ENCODE results near the gene POLD2.

DNA sequence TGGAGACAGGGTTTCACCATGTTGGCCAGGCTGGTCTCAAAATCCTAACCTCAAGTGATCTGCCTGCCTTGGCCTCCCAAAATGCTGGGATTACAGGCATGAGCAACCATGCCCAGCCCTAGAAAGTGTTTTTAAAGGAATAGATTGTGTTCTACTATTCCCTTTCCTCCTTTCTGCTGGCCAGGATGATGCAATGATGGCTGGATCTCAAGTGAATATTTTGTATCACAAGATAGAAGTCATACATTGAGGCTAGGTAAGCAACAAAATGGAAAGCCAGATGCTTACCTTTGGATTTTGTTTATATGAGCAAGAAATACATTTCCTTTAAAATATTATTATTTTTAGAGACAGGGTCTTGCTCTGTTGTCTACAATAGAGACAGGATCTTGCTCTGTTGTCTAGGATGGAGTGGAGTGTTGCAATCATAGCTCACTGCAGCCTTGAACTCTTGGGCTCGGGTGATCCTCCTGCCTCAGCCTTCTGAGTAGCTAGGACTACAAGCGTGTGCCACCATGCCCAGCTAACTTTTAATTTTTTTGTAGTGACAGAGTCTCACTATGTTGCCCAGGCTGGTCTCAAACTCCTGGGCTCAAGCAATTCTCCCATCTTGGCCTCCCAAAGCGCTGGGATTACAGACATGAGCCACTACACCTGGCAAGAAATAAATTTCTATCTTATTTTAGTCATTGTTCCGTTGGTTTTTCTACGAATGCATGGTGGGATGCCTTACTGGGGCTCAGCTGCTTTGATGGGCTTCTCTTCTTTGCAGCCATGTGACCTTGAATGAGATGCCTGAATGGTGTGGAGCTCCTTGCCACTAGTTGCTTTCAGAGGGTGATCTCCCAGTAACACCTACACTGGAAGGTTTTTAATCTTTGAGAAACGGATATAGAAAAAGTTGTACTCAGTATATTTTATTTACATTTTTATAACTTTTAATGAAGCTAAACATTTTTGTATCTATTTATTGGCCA, 25.0 kb downstream of the POLD2 start:
- TF ChIP-seq POLR2A (IDR thresholded peaks at IDR 0.05) = no peak
- TF ChIP-seq, protein P1, sequence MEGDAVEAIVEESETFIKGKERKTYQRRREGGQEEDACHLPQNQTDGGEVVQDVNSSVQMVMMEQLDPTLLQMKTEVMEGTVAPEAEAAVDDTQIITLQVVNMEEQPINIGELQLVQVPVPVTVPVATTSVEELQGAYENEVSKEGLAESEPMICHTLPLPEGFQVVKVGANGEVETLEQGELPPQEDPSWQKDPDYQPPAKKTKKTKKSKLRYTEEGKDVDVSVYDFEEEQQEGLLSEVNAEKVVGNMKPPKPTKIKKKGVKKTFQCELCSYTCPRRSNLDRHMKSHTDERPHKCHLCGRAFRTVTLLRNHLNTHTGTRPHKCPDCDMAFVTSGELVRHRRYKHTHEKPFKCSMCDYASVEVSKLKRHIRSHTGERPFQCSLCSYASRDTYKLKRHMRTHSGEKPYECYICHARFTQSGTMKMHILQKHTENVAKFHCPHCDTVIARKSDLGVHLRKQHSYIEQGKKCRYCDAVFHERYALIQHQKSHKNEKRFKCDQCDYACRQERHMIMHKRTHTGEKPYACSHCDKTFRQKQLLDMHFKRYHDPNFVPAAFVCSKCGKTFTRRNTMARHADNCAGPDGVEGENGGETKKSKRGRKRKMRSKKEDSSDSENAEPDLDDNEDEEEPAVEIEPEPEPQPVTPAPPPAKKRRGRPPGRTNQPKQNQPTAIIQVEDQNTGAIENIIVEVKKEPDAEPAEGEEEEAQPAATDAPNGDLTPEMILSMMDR (IDR thresholded peaks at IDR 0.05) = no peak
